GM12878 (cell line): ENCODE results near the gene PPAN. TPM values are rescaled to one million over a fixed set of nuclear protein-coding genes. Genes with fewer than 3 reads are reported as not detected.

ENCODE experiments used
- CEBPB ChIP-seq, 2 experiments: fragments of 150-350 bp in 1 of 2; IDR thresholded peaks; 2 replicates each; pipeline ENCODE4 v1.6.1; 2012 to 2014; ENCODE audit warnings: low read depth in 2 of 2, low read length in 2 of 2, borderline replicate concordance in 1 of 2, inconsistent platforms in 1 of 2
- EGR1 ChIP-seq, 2 experiments: IDR thresholded peaks; 1 replicate in 1 of 2; 2 replicates in 1 of 2; pipeline ENCODE4 v1.6.1; 2011 to 2012; ENCODE audit warnings: low read depth in 2 of 2, low read length in 2 of 2, borderline replicate concordance in 1 of 2, mild to moderate bottlenecking in 1 of 2, moderate library complexity in 1 of 2
- GATAD2B ChIP-seq: fragments of 450-650 bp; conservative IDR thresholded peaks from 2 replicates; pipeline ENCODE4 v1.6.1; 2017; ENCODE audit warnings: low read depth, mild to moderate bottlenecking, moderate library complexity
- IKZF1 ChIP-seq: fragments of 450-650 bp; conservative IDR thresholded peaks from 2 replicates; pipeline ENCODE4 v1.6.1; 2017; ENCODE audit warnings: antibody characterized with exemption, mild to moderate bottlenecking
- IKZF2 ChIP-seq, 2 experiments: fragments of 450-650 bp; IDR thresholded peaks; 2 replicates each; pipeline ENCODE4 v1.6.1; 2017; ENCODE audit warnings: mild to moderate bottlenecking in 2 of 2, moderate library complexity in 2 of 2
- KDM1A ChIP-seq: fragments of 200-600 bp; sonication (generic); IDR thresholded peaks from 2 replicates; pipeline ENCODE4 v1.6.1; 2016; ENCODE audit warnings: borderline replicate concordance
- MTA2 ChIP-seq: fragments of 450-650 bp; IDR thresholded peaks from 2 replicates; pipeline ENCODE4 v1.6.1; 2016; ENCODE audit warnings: low read depth, mild to moderate bottlenecking, moderate library complexity
- MXI1 ChIP-seq: fragments of 150-350 bp; IDR thresholded peaks from 2 replicates; pipeline ENCODE4 v1.6.1; 2011; ENCODE audit warnings: low read depth, mild to moderate bottlenecking, inconsistent platforms, low read length, improper control_type of control experiment
- NKRF ChIP-seq: fragments of 450-650 bp; conservative IDR thresholded peaks from 2 replicates; pipeline ENCODE4 v1.6.1; 2017; ENCODE audit warnings: mild to moderate bottlenecking, moderate library complexity
- NR2C1 ChIP-seq: fragments of 450-650 bp; IDR thresholded peaks from 2 replicates; pipeline ENCODE4 v1.6.1; 2017; ENCODE audit warnings: antibody characterized with exemption, mild to moderate bottlenecking, moderate library complexity
- NR2F1 ChIP-seq: fragments of 450-650 bp; conservative IDR thresholded peaks from 2 replicates; pipeline ENCODE4 v1.6.1; 2017; ENCODE audit warnings: mild to moderate bottlenecking
- POLR2A ChIP-seq: IDR thresholded peaks from 2 replicates; pipeline ENCODE4 v1.6.1; 2011; ENCODE audit warnings: low read depth, mild to moderate bottlenecking, low read length
- YY1 ChIP-seq: IDR thresholded peaks from 2 replicates; pipeline ENCODE4 v1.6.1; 2011; ENCODE audit warnings: low read depth, mild to moderate bottlenecking, low read length
- polyA plus RNA-seq, 11 experiments: library from polyadenylated mRNA; depleted of rRNA in 4 of 11; unstranded in 6 of 11; stranded (reverse) in 5 of 11; fragments of >200 nt; fragmentation: Nextera tagmentation in 4 of 11; fragmentation: Illumina TruSeq in 1 of 11; extraction: Ambion mirVana in 4 of 11; extraction: Trizol in 1 of 11; gene quantifications; 1 replicate in 1 of 11; 2 replicates in 10 of 11; pipeline versions ENCODE4 v1.2.1 to v1.2.3, GENCODE V29; 2011 to 2016; ENCODE audit warnings: inconsistent platforms in 2 of 11, missing spikeins in 2 of 11, low read depth in 1 of 11
- total RNA-seq, 4 experiments: library from RNA; depleted of rRNA in 3 of 4; stranded (reverse); fragments of >200 nt in 3 of 4; fragmentation: Illumina TruSeq in 1 of 4; extraction: Trizol in 1 of 4; gene quantifications; 2 replicates each; pipeline versions ENCODE4 v1.2.1 to v1.2.3, GENCODE V29; 2013 to 2021

Gene PPAN
- total and polyA plus RNA-seq, 10 of the 15 experiments (the other 5 are each of a cell fraction or from before 2014, with no cell fraction given): 2.1 to 171 (median 108) TPM

GRCh38 chr19:10086591-10087192, 19.5 kb upstream of the PPAN start (continued):
- TF ChIP-seq MTA2: peak; percentile 64; the same call in 1 of the 2 replicates
- TF ChIP-seq CEBPB (IDR thresholded peaks at IDR 0.05; ENCODE audit: borderline replicate concordance in 1 of 2, low read depth in 2 of 2, low read length in 2 of 2): no peak
- TF ChIP-seq KDM1A: no peak
- TF ChIP-seq IKZF1: peak; percentile 53
- TF ChIP-seq NR2C1: peak; percentile 95
- TF ChIP-seq POLR2A: peak; percentile 33; the same call in 1 of the 2 replicates
- TF ChIP-seq YY1: peak; percentile 8; the same call in 1 of the 2 replicates
- peak; percentile 99 for TF ChIP-seq NR2F1
- peak; percentile 45 to 47; a peak in 3 of 4 replicates for TF ChIP-seq IKZF2 (IDR thresholded peaks at IDR 0.05)
- no peak; the same call in 1 of the 2 replicates for TF ChIP-seq NKRF
- TF ChIP-seq MXI1: no peak
- 0 out of 2 replicates have a peak, but pooled peaks have one; percentile 10 for TF ChIP-seq GATAD2B
- peak in 1 of 2 experiments; percentile 43; a peak in 1 of 3 replicates for TF ChIP-seq EGR1 (IDR thresholded peaks at IDR 0.05; ENCODE audit: borderline replicate concordance in 1 of 2, low read depth in 2 of 2, low read length in 2 of 2)
